Astrocyte (in vitro differentiated cells and primary cell): Measurements from ENCODE around the gene PRM3. TPM values are rescaled to one million over a fixed set of nuclear protein-coding genes. Genes with fewer than 3 reads are reported as not detected.

Experiments used
- DNase-seq: peaks from one replicate; pipeline ENCODE4 v3.0.0-alpha.2; 2010; ENCODE audit warnings: low read depth
- FAIRE-seq: peaks from 2 replicates; lab custom pipeline; 2011; peaks lifted over from hg19 to GRCh38; lab: Jason Lieb, UNC
- H2AFZ ChIP-seq: 2 replicates; pipeline ENCODE4 v1.6.0; 2012; ENCODE audit warnings: low read depth, low read length, inconsistent platforms
- H3K27ac ChIP-seq: 2 replicates; pipeline ENCODE4 v1.5.1; 2011; ENCODE audit warnings: low read depth, low read length, inconsistent platforms
- H3K27me3 ChIP-seq: 2 replicates; pipeline ENCODE4 v1.6.0; 2011; ENCODE audit warnings: low read length, inconsistent platforms; ENCODE audit not compliant: insufficient read depth
- H3K36me3 ChIP-seq: 2 replicates; pipeline ENCODE4 v1.5.1; 2011; ENCODE audit warnings: low read length, inconsistent platforms; ENCODE audit not compliant: insufficient read depth
- H3K4me1 ChIP-seq: 2 replicates; pipeline ENCODE4 v1.5.1; 2011; ENCODE audit warnings: low read length, inconsistent platforms; ENCODE audit not compliant: insufficient read depth
- H3K4me2 ChIP-seq: 2 replicates; pipeline ENCODE4 v1.6.0; 2012; ENCODE audit warnings: low read length, inconsistent platforms
- H3K4me3 ChIP-seq: 2 replicates; pipeline ENCODE4 v1.5.1; 2011; ENCODE audit warnings: low read depth, mild to moderate bottlenecking, low read length, inconsistent platforms; ENCODE audit not compliant: insufficient read depth
- H3K79me2 ChIP-seq: 2 replicates; pipeline ENCODE4 v1.6.0; 2012; ENCODE audit warnings: mild to moderate bottlenecking, low read length, inconsistent platforms; ENCODE audit not compliant: insufficient read depth
- H3K9ac ChIP-seq: 2 replicates; pipeline ENCODE4 v1.6.0; 2012; ENCODE audit warnings: mild to moderate bottlenecking, low read length, inconsistent platforms
- H3K9me3 ChIP-seq: 2 replicates; pipeline ENCODE4 v1.5.1; 2012; ENCODE audit warnings: low read depth, mild to moderate bottlenecking, low read length, inconsistent platforms; ENCODE audit not compliant: insufficient read depth
- H4K20me1 ChIP-seq: 2 replicates; pipeline ENCODE4 v1.6.0; 2012; ENCODE audit warnings: low read length, inconsistent platforms; ENCODE audit not compliant: insufficient read depth
- H3K27ac Mint-ChIP-seq: one replicate; pipeline ENCODE4 v1.8.0; 2021; ENCODE audit warnings: mild to moderate bottlenecking, mixed read lengths; ENCODE audit not compliant: unreplicated experiment
- H3K27me3 Mint-ChIP-seq: one replicate; pipeline ENCODE4 v1.8.0; 2021; ENCODE audit warnings: low read depth, mixed read lengths; ENCODE audit not compliant: unreplicated experiment
- H3K36me3 Mint-ChIP-seq: one replicate; pipeline ENCODE4 v1.8.0; 2021; ENCODE audit warnings: low read depth, mixed read lengths; ENCODE audit not compliant: unreplicated experiment
- H3K4me1 Mint-ChIP-seq: one replicate; pipeline ENCODE4 v1.8.0; 2021; ENCODE audit warnings: low read depth, mixed read lengths; ENCODE audit not compliant: unreplicated experiment
- H3K4me3 Mint-ChIP-seq: one replicate; pipeline ENCODE4 v1.8.0; 2021; ENCODE audit warnings: mild to moderate bottlenecking, moderate library complexity, mixed read lengths; ENCODE audit not compliant: unreplicated experiment
- H3K9me3 Mint-ChIP-seq: one replicate; pipeline ENCODE4 v1.8.0; 2021; ENCODE audit warnings: mild to moderate bottlenecking, mixed read lengths; ENCODE audit not compliant: unreplicated experiment
- CTCF ChIP-seq: IDR thresholded peaks from 2 replicates; pipeline ENCODE4 v1.5.1; 2011; ENCODE audit warnings: low read depth, mild to moderate bottlenecking, inconsistent platforms, low read length, moderate library complexity; ENCODE audit not compliant: insufficient read depth
- EZH2 ChIP-seq: IDR thresholded peaks from 2 replicates; pipeline ENCODE4 v1.6.1; 2012; ENCODE audit warnings: mild to moderate bottlenecking, low read length, inconsistent platforms; ENCODE audit not compliant: insufficient read depth
- total RNA-seq: library from RNA; stranded (reverse); gene quantifications from 2 replicates; pipeline ENCODE4 v1.2.1, GENCODE V29; 2021

Gene PRM3
- total RNA-seq, 1 donor from 2014 or later = not detected

GRCh38 chr16:11252482-11252931 lies 20.9 kb downstream of the PRM3 start:
- no peak for TF ChIP-seq CTCF
- TF ChIP-seq EZH2 = no peak
- H4K20me1 ChIP-seq = peaks cover 47% of the 10 kb centered on the region
- H3K4me3 ChIP-seq = peak overlapping the region; percentile 40
- Mint-ChIP-seq H3K27ac (no peak overlapping the region), H3K4me3 (peak overlapping the region; percentile 86), H3K27me3 (no peaks in the 10 kb centered on the region), H3K4me1 (peaks cover 20% of the 10 kb centered on the region), H3K9me3 (no peaks in the 10 kb centered on the region), H3K36me3 (peaks cover 2% of the 10 kb centered on the region)
- peaks cover 40% of the 10 kb centered on the region for H3K4me1 ChIP-seq
- H3K27me3 ChIP-seq = no peaks in the 10 kb centered on the region
- peak overlapping the region; percentile 33 for H3K9ac ChIP-seq
- FAIRE-seq = no peak
- H3K79me2 ChIP-seq = peaks cover 29% of the 10 kb centered on the region
- H3K27ac ChIP-seq = peak overlapping the region; percentile 3
- H3K36me3 ChIP-seq = no peaks in the 10 kb centered on the region
- no peak overlapping the region for H2AFZ ChIP-seq
- no peak for DNase-seq
- H3K4me2 ChIP-seq = peak overlapping the region; percentile 89
- no peaks in the 10 kb centered on the region for H3K9me3 ChIP-seq

GRCh38 chr16:11251525-11252481 lies 21.6 kb downstream of the PRM3 start:
- Histone ChIP-seq H3K4me3 (peak overlapping the region; percentile 40), H3K27ac (peak overlapping the region; percentile 64), H3K9me3 (no peaks in the 10 kb centered on the region), H4K20me1 (peaks cover 47% of the 10 kb centered on the region), H2AFZ (no peak overlapping the region), H3K27me3 (no peaks in the 10 kb centered on the region), H3K4me1 (peaks cover 36% of the 10 kb centered on the region), H3K36me3 (no peaks in the 10 kb centered on the region), H3K4me2 (peak overlapping the region; percentile 89), H3K79me2 (peaks cover 29% of the 10 kb centered on the region), H3K9ac (peak overlapping the region; percentile 33)
- no peak for TF ChIP-seq EZH2
- TF ChIP-seq CTCF = no peak
- H3K36me3 Mint-ChIP-seq = peaks cover 2% of the 10 kb centered on the region
- H3K27me3 Mint-ChIP-seq = no peaks in the 10 kb centered on the region
- H3K27ac Mint-ChIP-seq = peak overlapping the region; percentile 66
- DNase-seq (peak; percentile 87), FAIRE-seq (no peak)
- peak overlapping the region; percentile 73 for H3K4me3 Mint-ChIP-seq
- peaks cover 16% of the 10 kb centered on the region for H3K4me1 Mint-ChIP-seq
- H3K9me3 Mint-ChIP-seq = no peaks in the 10 kb centered on the region
